ENCODE data around the gene HIVEP3.

- TF ChIP-seq CTCF (IDR thresholded peaks at IDR 0.05) (no peak), EZH2 (IDR thresholded peaks at IDR 0.05) (no peak)
Observed at GRCh38 chr1:41559331-41559730, 359.4 kb downstream of the HIVEP3 start.
